Sigmoid colon (tissue), 7 donors: ENCODE results near the gene SMYD1. TPM values are rescaled to one million over a fixed set of nuclear protein-coding genes. Genes with fewer than 3 reads are reported as not detected.

ENCODE experiments used
- DNase-seq: peaks from one replicate; pipeline ENCODE4 v3.0.0-alpha.2; 2019
- H3K27ac ChIP-seq, 4 donors: fragments of 200-600 bp; sonication (generic); one replicate each; pipeline ENCODE4 v1.5.1; 2016 to 2019; ENCODE audit warnings: mild to moderate bottlenecking in 1 of 4
- H3K27me3 ChIP-seq, 3 donors: fragments of 200-600 bp; sonication (generic); one replicate each; pipeline ENCODE4 v1.5.1; 2019; ENCODE audit warnings: mild to moderate bottlenecking in 1 of 3
- H3K36me3 ChIP-seq, 4 donors: fragments of 200-600 bp; sonication (generic); one replicate each; pipeline ENCODE4 v1.5.1; 2016 to 2019
- H3K4me1 ChIP-seq, 4 donors: fragments of 200-600 bp; sonication (generic); one replicate each; pipeline ENCODE4 v1.5.1; 2017 to 2019
- H3K4me3 ChIP-seq, 4 donors: fragments of 200-600 bp; sonication (generic); one replicate each; pipeline ENCODE4 v1.5.1; 2017 to 2019; ENCODE audit warnings: mild to moderate bottlenecking in 2 of 4, moderate library complexity in 1 of 4
- H3K9me3 ChIP-seq, 4 donors: fragments of 200-600 bp in 3 of 4; sonication (generic) in 3 of 4; one replicate each; pipeline versions ENCODE4 v1.5.1 to v1.6.1; 2013 to 2019
- CTCF ChIP-seq, 4 experiments: fragments of 450-650 bp in 3 of 4; fragments of 200-600 bp in 1 of 4; IDR thresholded peaks; one replicate each; pipeline ENCODE4 v1.5.1; 2016 to 2019; ENCODE audit warnings: antibody characterized with exemption in 4 of 4, mild to moderate bottlenecking in 3 of 4, moderate library complexity in 2 of 4
- EP300 ChIP-seq, 4 donors: sonication (generic); formaldehyde crosslinking; IDR thresholded peaks; one replicate each; pipeline ENCODE4 v1.6.1; 2017; ENCODE audit warnings: antibody characterized with exemption in 4 of 4
- POLR2A ChIP-seq, 2 donors: fragments of 450-650 bp; IDR thresholded peaks; one replicate each; pipeline ENCODE4 v1.6.1; 2016; ENCODE audit warnings: antibody characterized with exemption in 2 of 2, mild to moderate bottlenecking in 2 of 2, moderate library complexity in 2 of 2
- POLR2AphosphoS5 ChIP-seq, 4 donors: sonication (generic); formaldehyde crosslinking; IDR thresholded peaks; one replicate each; pipeline ENCODE4 v1.6.1; 2017; ENCODE audit warnings: antibody characterized with exemption in 4 of 4
- WGBS, 2 donors: extraction: QIAGEN DNeasy Blood & Tissue Kit; methylation state at CpG; one replicate each; pipeline ENCODE4 v1.1.7; 2013; 5-methylcytosine and 5-hydroxymethylcytosine counted together
- intact Hi-C: fragments of 100-400 bp; cut with DNase I; formaldehyde crosslinking; loops from one replicate; pipeline ENCODE4 v1.15.1; 2023
- polyA plus RNA-seq, 3 donors: library from polyadenylated mRNA; stranded (reverse); fragments of 200-250 nt; gene quantifications; one replicate each; pipeline ENCODE4 v1.2.3, GENCODE V29; 2013
- total RNA-seq, 4 donors: library from RNA; depleted of rRNA; stranded (reverse); fragments of >200 nt; gene quantifications; one replicate each; pipeline ENCODE4 v1.1.0, GENCODE V29; 2016
- donor health status: healthy with polysubstance abuse.
- donor health status: Bipolar disorder and iron deficiency.
- donor health status: healthy.

Gene SMYD1
- total and polyA plus RNA-seq, 7 donors: under 0.01 to 45.7 (median 17.3) TPM; not detected in 1

- no peaks in the 10 kb centered on the region for H3K36me3 ChIP-seq
- no peak for TF ChIP-seq POLR2AphosphoS5 (IDR thresholded peaks at IDR 0.05)
- no peaks in the 10 kb centered on the region for H3K27me3 ChIP-seq
- intact Hi-C loops: no loop called here
- H3K9me3 ChIP-seq: no peaks in the 10 kb centered on the region
- peaks cover 0 to 35% (median 9%) of the 10 kb centered on the region in 4 donors for H3K4me1 ChIP-seq
- H3K4me3 ChIP-seq: peak overlapping the region in 2 of 4 donors; percentile 41 to 43
- DNase-seq: no peak
- peak overlapping the region in 3 of 4 donors; percentile 41 to 86 (median 80) for H3K27ac ChIP-seq
Measured at GRCh38 chr2:88069117-88069516, 1.5 kb downstream of the SMYD1 start.

- Histone ChIP-seq H3K4me3 (peak overlapping the region in 2 of 4 donors; percentile 10 to 43), H3K27me3 (no peaks in the 10 kb centered on the region), H3K9me3 (no peaks in the 10 kb centered on the region), H3K36me3 (no peaks in the 10 kb centered on the region), H3K4me1 (peaks cover 0 to 38% (median 11%) of the 10 kb centered on the region in 4 donors), H3K27ac (peak overlapping the region in 2 of 4 donors; percentile 80 to 86)
- WGBS, 2 donors: 78 to 81% methylated on average over 1 of the region's 1 CpG
- intact Hi-C loops: no loop called here
- DNase-seq: no peak
- TF ChIP-seq POLR2A (IDR thresholded peaks at IDR 0.05) (no peak), POLR2AphosphoS5 (IDR thresholded peaks at IDR 0.05) (no peak), CTCF (IDR thresholded peaks at IDR 0.05) (no peak), EP300 (IDR thresholded peaks at IDR 0.05) (no peak)
Measured at GRCh38 chr2:88070055-88070454, 2.4 kb downstream of the SMYD1 start.

GRCh38 chr2:88071365-88071764 lies 3.7 kb downstream of the SMYD1 start:
- intact Hi-C loops: no loop called here
- no peak for DNase-seq
- H3K27ac ChIP-seq: peak overlapping the region in 3 of 4 donors; percentile 33 to 86 (median 62)
- TF ChIP-seq POLR2AphosphoS5 (IDR thresholded peaks at IDR 0.05) (no peak), CTCF (IDR thresholded peaks at IDR 0.05) (no peak), EP300 (IDR thresholded peaks at IDR 0.05) (no peak), POLR2A (IDR thresholded peaks at IDR 0.05) (no peak)
- H3K9me3 ChIP-seq: no peaks in the 10 kb centered on the region
- 86 to 95% methylated on average over 2 of the region's 2 CpGs for WGBS, 2 donors
- H3K4me1 ChIP-seq: peaks cover 0 to 31% (median 9%) of the 10 kb centered on the region in 4 donors
- peak overlapping the region in 1 of 4 donors; percentile 18 for H3K4me3 ChIP-seq
- H3K27me3 ChIP-seq: no peaks in the 10 kb centered on the region
- no peaks in the 10 kb centered on the region for H3K36me3 ChIP-seq

- no peak for DNase-seq
- Histone ChIP-seq H3K36me3 (no peaks in the 10 kb centered on the region), H3K27ac (peak overlapping the region in 2 of 4 donors; percentile 69 to 77), H3K27me3 (no peaks in the 10 kb centered on the region), H3K4me3 (no peak overlapping the region), H3K4me1 (peaks cover 0 to 45% (median 16%) of the 10 kb centered on the region in 4 donors), H3K9me3 (no peaks in the 10 kb centered on the region)
- TF ChIP-seq CTCF (IDR thresholded peaks at IDR 0.05) (no peak), POLR2A (IDR thresholded peaks at IDR 0.05) (no peak)
- intact Hi-C loops: no loop called here
Measured at GRCh38 chr2:88074150-88074549, 6.5 kb downstream of the SMYD1 start.

- peak overlapping the region in 2 of 4 donors; percentile 69 to 77 for H3K27ac ChIP-seq
- no peak for DNase-seq
- H3K36me3 ChIP-seq: no peaks in the 10 kb centered on the region
- TF ChIP-seq CTCF (IDR thresholded peaks at IDR 0.05) (no peak), EP300 (IDR thresholded peaks at IDR 0.05) (no peak), POLR2AphosphoS5 (IDR thresholded peaks at IDR 0.05) (peak in 3 of 4 donors; percentile 14 to 54 (median 44)), POLR2A (IDR thresholded peaks at IDR 0.05) (no peak)
- WGBS, 2 donors: 77% methylated on average over 4 of the region's 4 CpGs
- H3K4me3 ChIP-seq: no peak overlapping the region
- intact Hi-C loops: no loop called here
- H3K9me3 ChIP-seq: no peaks in the 10 kb centered on the region
- no peaks in the 10 kb centered on the region for H3K27me3 ChIP-seq
- H3K4me1 ChIP-seq: peaks cover 0 to 50% (median 18%) of the 10 kb centered on the region in 4 donors
Measured at GRCh38 chr2:88074854-88075292, 7.2 kb downstream of the SMYD1 start.
